Mesendoderm (in vitro differentiated cells): ENCODE data around the gene PRKCA.

Source experiments
- DNase-seq: peaks from one replicate; pipeline ENCODE4 v3.0.0; 2013
- H2AK5ac ChIP-seq: 2 replicates; pipeline ENCODE4 v1.6.1; 2013; ENCODE audit warnings: low read length, inconsistent platforms
- H2BK120ac ChIP-seq: 2 replicates; pipeline ENCODE4 v1.6.1; 2013; ENCODE audit warnings: low read depth, mild to moderate bottlenecking, low read length, moderate library complexity, mixed read lengths
- H2BK15ac ChIP-seq: replicated peaks from 2 replicates; pipeline ENCODE4 v1.6.1; 2013; ENCODE audit warnings: low read depth, mild to moderate bottlenecking, moderate library complexity
- H2BK5ac ChIP-seq: 2 replicates; pipeline ENCODE4 v1.6.1; 2013; ENCODE audit warnings: low read length, inconsistent platforms
- H3K18ac ChIP-seq: 2 replicates; pipeline ENCODE4 v1.6.1; 2013; ENCODE audit warnings: mild to moderate bottlenecking, low read length, mixed read lengths
- H3K23ac ChIP-seq: one replicate; pipeline ENCODE4 v1.6.1; 2013; ENCODE audit warnings: low read length
- H3K27ac ChIP-seq: 2 replicates; pipeline ENCODE4 v1.5.1; 2013; ENCODE audit warnings: low read depth, mild to moderate bottlenecking, inconsistent platforms, low read length, moderate library complexity
- H3K27me3 ChIP-seq: 2 replicates; pipeline ENCODE4 v1.6.1; 2013; ENCODE audit warnings: low read length, control low read depth, mild to moderate bottlenecking, inconsistent platforms; ENCODE audit not compliant: insufficient read depth, poor library complexity
- H3K36me3 ChIP-seq: 2 replicates; pipeline ENCODE4 v1.6.1; 2013; ENCODE audit warnings: low read length, inconsistent platforms; ENCODE audit not compliant: control insufficient read depth, insufficient read depth
- H3K4ac ChIP-seq: one replicate; pipeline ENCODE4 v1.6.1; 2013; ENCODE audit warnings: low read depth, mild to moderate bottlenecking, low read length, moderate library complexity
- H3K4me1 ChIP-seq: 2 replicates; pipeline ENCODE4 v1.6.1; 2013; ENCODE audit warnings: low read depth, low read length, inconsistent platforms; ENCODE audit not compliant: control insufficient read depth
- H3K4me2 ChIP-seq: 2 replicates; pipeline ENCODE4 v1.6.1; 2013; ENCODE audit warnings: low read length
- H3K4me3 ChIP-seq: 2 replicates; pipeline ENCODE4 v1.5.1; 2013; ENCODE audit warnings: mild to moderate bottlenecking, low read length
- H3K56ac ChIP-seq: one replicate; pipeline ENCODE4 v1.6.1; 2013; ENCODE audit warnings: low read length
- H3K79me1 ChIP-seq: 2 replicates; pipeline ENCODE4 v1.6.1; 2013; ENCODE audit warnings: low read length, inconsistent platforms
- H3K79me2 ChIP-seq: 2 replicates; pipeline ENCODE4 v1.6.1; 2013; ENCODE audit warnings: mild to moderate bottlenecking, low read length; ENCODE audit not compliant: control insufficient read depth, insufficient read depth
- H3K9ac ChIP-seq: 2 replicates; pipeline ENCODE4 v1.6.1; 2013; ENCODE audit warnings: low read length, inconsistent platforms
- H4K5ac ChIP-seq: one replicate; pipeline ENCODE4 v1.6.1; 2013; ENCODE audit warnings: low read length
- H4K8ac ChIP-seq: one replicate; pipeline ENCODE4 v1.6.1; 2013; ENCODE audit warnings: low read depth, mild to moderate bottlenecking, control low read depth, low read length, moderate library complexity
- WGBS: extraction: QIAGEN DNeasy Blood & Tissue Kit; methylation state at CpG from one replicate; pipeline ENCODE4 v1.1.7; 2013; ENCODE audit warnings: low lambda C conversion rate, missing lambda C conversion rate; ENCODE audit not compliant: insufficient coverage; ENCODE audit errors: extremely low coverage; 5-methylcytosine and 5-hydroxymethylcytosine counted together

The PRKCA gene

DNA sequence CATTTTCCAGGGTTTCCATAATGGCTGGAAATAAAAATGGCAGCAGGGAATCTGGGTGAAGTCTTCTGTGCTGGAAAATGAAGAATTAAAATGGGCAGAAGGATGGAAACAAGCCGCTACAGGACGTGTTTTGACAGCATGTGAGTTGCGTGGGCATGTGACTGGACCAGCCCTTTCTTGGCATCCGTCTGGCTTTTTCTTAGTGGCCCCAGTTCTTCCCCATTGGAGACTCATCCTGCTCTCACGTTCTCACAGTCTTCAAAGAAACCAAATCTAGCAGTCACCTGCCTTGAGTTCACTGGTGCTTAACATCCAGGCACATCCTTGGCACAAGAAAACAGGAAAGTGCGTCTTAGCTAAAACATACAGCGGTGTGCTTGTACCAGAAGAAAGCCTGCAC, 352.4 kb downstream of the PRKCA start:
- no CpG with 5 or more reads among the region's 7 CpGs for WGBS
- no peak overlapping the region for H2BK15ac ChIP-seq
- H3K27ac ChIP-seq = no peak overlapping the region
- H3K27me3 ChIP-seq = no peaks in the 10 kb centered on the region
- no peak overlapping the region for H3K9ac ChIP-seq
- H3K4me2 ChIP-seq = no peak overlapping the region
- no peak overlapping the region for H4K5ac ChIP-seq
- H3K36me3 ChIP-seq = no peaks in the 10 kb centered on the region
- H3K56ac ChIP-seq = no peak overlapping the region
- DNase-seq = no peak
- H2AK5ac ChIP-seq = no peak overlapping the region
- H3K79me1 ChIP-seq = no peaks in the 10 kb centered on the region
- H3K4me3 ChIP-seq = no peak overlapping the region
- no peaks in the 10 kb centered on the region for H3K79me2 ChIP-seq
- H2BK120ac ChIP-seq = no peak overlapping the region
- H3K18ac ChIP-seq = no peak overlapping the region
- no peaks in the 10 kb centered on the region for H3K4me1 ChIP-seq
- H3K23ac ChIP-seq = no peak overlapping the region
- no peak overlapping the region for H2BK5ac ChIP-seq
- no peak overlapping the region for H3K4ac ChIP-seq
- no peak overlapping the region for H4K8ac ChIP-seq

DNA sequence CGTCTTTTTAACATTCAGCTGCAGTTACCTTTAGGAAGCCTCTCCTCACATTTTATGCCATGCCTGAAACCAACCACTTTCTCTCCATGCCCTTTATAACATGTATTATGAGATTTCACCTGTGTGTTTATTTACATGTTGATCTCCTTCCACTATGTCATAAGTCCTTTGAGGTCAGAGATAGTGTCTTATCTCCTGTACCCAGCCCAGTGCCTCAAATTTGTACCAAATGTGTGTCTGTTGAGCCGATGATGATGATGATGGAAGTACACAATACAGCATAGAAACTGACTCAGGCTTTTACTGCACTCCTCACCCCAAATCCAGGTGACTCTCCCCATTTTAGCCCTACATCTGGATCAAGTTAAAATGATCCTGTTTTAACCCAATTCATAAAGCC, 353.0 kb downstream of the PRKCA start:
- no peak overlapping the region for H3K9ac ChIP-seq
- no peaks in the 10 kb centered on the region for H3K79me2 ChIP-seq
- no peak overlapping the region for H3K4ac ChIP-seq
- no peak overlapping the region for H3K56ac ChIP-seq
- no peaks in the 10 kb centered on the region for H3K27me3 ChIP-seq
- H3K4me3 ChIP-seq = no peak overlapping the region
- no peak overlapping the region for H4K5ac ChIP-seq
- no CpG with 5 or more reads among the region's 2 CpGs for WGBS
- H3K79me1 ChIP-seq = no peaks in the 10 kb centered on the region
- H3K4me1 ChIP-seq = no peaks in the 10 kb centered on the region
- H3K36me3 ChIP-seq = no peaks in the 10 kb centered on the region
- DNase-seq = no peak
- H3K4me2 ChIP-seq = no peak overlapping the region
- no peak overlapping the region for H3K27ac ChIP-seq
- no peak overlapping the region for H3K18ac ChIP-seq
- H3K23ac ChIP-seq = no peak overlapping the region
- H4K8ac ChIP-seq = no peak overlapping the region
- no peak overlapping the region for H2BK120ac ChIP-seq
- H2AK5ac ChIP-seq = no peak overlapping the region
- no peak overlapping the region for H2BK15ac ChIP-seq
- H2BK5ac ChIP-seq = no peak overlapping the region

DNA sequence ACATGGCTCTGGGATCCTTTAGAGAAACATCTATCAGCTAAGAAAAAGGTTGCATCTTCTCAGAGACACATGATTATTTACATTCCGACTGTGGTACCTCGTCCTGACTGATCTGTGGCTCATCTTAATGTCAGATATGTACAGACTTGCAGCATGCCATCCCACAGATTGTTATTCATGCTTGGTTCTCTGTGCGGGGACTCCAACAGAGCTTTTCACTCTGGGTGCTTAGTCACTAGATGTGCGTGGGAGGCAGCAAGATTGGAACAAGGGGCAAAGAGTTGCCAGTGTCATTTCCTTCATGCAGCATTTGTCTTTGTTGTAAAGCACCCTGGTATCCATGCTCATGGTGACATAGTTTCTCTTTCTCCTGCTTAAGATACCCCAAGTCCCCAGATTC, 353.4 kb downstream of the PRKCA start:
- H2BK120ac ChIP-seq = no peak overlapping the region
- H3K4me3 ChIP-seq = no peak overlapping the region
- H2BK5ac ChIP-seq = no peak overlapping the region
- no peaks in the 10 kb centered on the region for H3K27me3 ChIP-seq
- H3K36me3 ChIP-seq = no peaks in the 10 kb centered on the region
- no peaks in the 10 kb centered on the region for H3K79me1 ChIP-seq
- H3K9ac ChIP-seq = no peak overlapping the region
- H3K4ac ChIP-seq = no peak overlapping the region
- no peaks in the 10 kb centered on the region for H3K4me1 ChIP-seq
- H2AK5ac ChIP-seq = no peak overlapping the region
- H3K27ac ChIP-seq = no peak overlapping the region
- no CpG with 5 or more reads among the region's 4 CpGs for WGBS
- no peak overlapping the region for H3K18ac ChIP-seq
- no peak overlapping the region for H3K56ac ChIP-seq
- H4K5ac ChIP-seq = no peak overlapping the region
- H3K4me2 ChIP-seq = no peak overlapping the region
- H2BK15ac ChIP-seq = no peak overlapping the region
- no peak overlapping the region for H4K8ac ChIP-seq
- H3K79me2 ChIP-seq = no peaks in the 10 kb centered on the region
- no peak for DNase-seq
- H3K23ac ChIP-seq = no peak overlapping the region

DNA sequence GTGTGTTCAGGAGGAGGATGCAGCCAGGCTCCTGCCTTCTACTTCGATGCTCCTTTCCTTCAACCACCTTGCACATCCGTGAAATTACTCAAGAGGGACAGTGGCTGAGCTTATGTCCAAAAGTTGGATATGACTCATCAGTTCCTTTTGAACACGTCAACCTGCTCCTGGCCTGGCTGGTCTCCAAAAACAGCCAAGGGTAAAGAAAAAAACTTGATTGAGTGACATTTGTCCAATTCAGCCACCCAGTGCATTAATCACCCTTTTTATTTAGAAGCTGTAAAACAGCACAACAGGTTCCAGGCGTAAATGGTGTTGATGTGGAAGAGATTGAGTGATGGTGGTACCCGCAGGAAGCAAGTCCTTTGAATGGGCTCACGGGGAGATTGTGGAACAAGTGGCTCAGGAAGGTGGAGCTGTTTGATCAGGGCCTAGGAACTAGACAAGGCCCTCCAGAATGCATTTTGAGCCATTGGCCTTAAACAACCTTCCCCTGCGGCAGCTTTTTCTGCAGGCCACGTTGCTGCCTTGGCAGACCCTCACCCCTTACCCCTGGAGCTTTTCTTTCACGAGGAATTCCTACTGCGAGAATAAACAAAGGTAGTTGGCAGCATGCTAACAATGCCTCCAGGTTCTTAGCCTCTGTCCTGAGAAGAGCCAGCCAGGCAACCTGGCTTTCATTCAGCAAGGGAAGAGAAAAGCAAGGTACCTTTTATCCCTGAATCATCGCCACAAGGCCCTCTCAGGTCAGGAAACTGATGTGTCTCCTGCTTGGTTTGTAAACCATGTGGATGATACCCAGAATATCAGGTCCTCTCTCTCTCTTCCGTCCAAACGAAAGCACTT, 359.2 kb downstream of the PRKCA start:
- WGBS = no CpG with 5 or more reads among the region's 13 CpGs
- no peak overlapping the region for H2BK15ac ChIP-seq

DNA sequence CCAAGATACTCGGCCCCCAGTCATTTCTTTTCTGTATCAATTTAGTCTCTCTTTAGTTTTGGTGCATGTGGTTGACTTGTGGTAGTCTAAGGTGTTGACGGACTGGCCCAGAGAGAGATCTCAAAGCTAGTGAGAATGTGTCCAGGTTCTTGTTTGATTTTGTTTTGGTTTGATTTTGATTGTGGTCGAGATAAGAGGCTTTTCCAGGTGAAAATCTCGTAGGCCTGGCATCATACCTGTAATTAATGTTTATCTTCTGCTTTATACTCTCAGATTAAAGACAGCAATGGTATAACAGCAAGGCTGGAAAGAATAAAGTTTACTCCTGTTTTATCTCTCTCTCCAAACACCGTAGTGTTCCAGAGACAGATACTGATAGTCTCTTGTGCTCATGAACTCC, 360.1 kb downstream of the PRKCA start:
- Histone ChIP-seq H3K79me2 (no peaks in the 10 kb centered on the region), H3K4me3 (no peak overlapping the region), H3K23ac (no peak overlapping the region), H2BK5ac (no peak overlapping the region), H3K9ac (no peak overlapping the region), H3K36me3 (no peaks in the 10 kb centered on the region), H3K27me3 (no peaks in the 10 kb centered on the region), H3K4me2 (no peak overlapping the region), H4K8ac (no peak overlapping the region), H3K27ac (no peak overlapping the region), H4K5ac (no peak overlapping the region), H3K18ac (no peak overlapping the region), H2AK5ac (no peak overlapping the region), H2BK15ac (no peak overlapping the region), H3K4me1 (no peaks in the 10 kb centered on the region), H3K79me1 (no peaks in the 10 kb centered on the region), H3K56ac (no peak overlapping the region), H2BK120ac (no peak overlapping the region), H3K4ac (no peak overlapping the region)
- no peak for DNase-seq
- WGBS = no CpG with 5 or more reads among the region's 5 CpGs

More for the DNA sequence above, 359.2 kb downstream of the PRKCA start:
- no peaks in the 10 kb centered on the region for H3K36me3 ChIP-seq
- no peak overlapping the region for H3K23ac ChIP-seq
- no peaks in the 10 kb centered on the region for H3K27me3 ChIP-seq
- H3K4me1 ChIP-seq = no peaks in the 10 kb centered on the region
- no peak overlapping the region for H3K9ac ChIP-seq
- H3K79me1 ChIP-seq = no peaks in the 10 kb centered on the region
- no peak overlapping the region for H4K8ac ChIP-seq
- H3K4ac ChIP-seq = no peak overlapping the region
- H3K79me2 ChIP-seq = no peaks in the 10 kb centered on the region
- no peak overlapping the region for H2AK5ac ChIP-seq
- no peak overlapping the region for H2BK5ac ChIP-seq
- no peak overlapping the region for H3K56ac ChIP-seq
- no peak overlapping the region for H3K4me3 ChIP-seq
- no peak overlapping the region for H3K4me2 ChIP-seq
- H4K5ac ChIP-seq = no peak overlapping the region
- H3K27ac ChIP-seq = no peak overlapping the region
- no peak overlapping the region for H3K18ac ChIP-seq
- no peak overlapping the region for H2BK120ac ChIP-seq
- DNase-seq = no peak
